Kidney (tissue), 14 donors: ENCODE data around the gene SPTLC3. TPM values are rescaled to one million over a fixed set of nuclear protein-coding genes. Genes with fewer than 3 reads are reported as not detected.

Experiments
- DNase-seq, 5 donors: peaks; one replicate each; pipeline ENCODE4 v3.0.0-alpha.2; 2013 to 2020
- FAIRE-seq: peaks from 2 replicates; lab custom pipeline; 2012; peaks lifted over from hg19 to GRCh38; lab: Jason Lieb, UNC
- H3K27ac ChIP-seq, 2 donors: one replicate each; pipeline ENCODE4 v1.7.0; 2013; ENCODE audit warnings: low read depth in 2 of 2, low read length in 2 of 2, inconsistent platforms in 1 of 2
- H3K27me3 ChIP-seq: one replicate; pipeline ENCODE4 v1.7.1; 2013; ENCODE audit warnings: low read length, inconsistent platforms; ENCODE audit not compliant: control insufficient read depth, insufficient read depth
- H3K36me3 ChIP-seq, 3 donors: one replicate each; pipeline versions ENCODE4 v1.7.0 to v1.7.1; 2013; ENCODE audit warnings: low read length in 3 of 3, control low read depth in 1 of 3, inconsistent platforms in 1 of 3; ENCODE audit not compliant: insufficient read depth in 3 of 3, control insufficient read depth in 2 of 3
- H3K4me1 ChIP-seq, 3 donors: one replicate each; pipeline versions ENCODE4 v1.7.0 to v1.7.1; 2013; ENCODE audit warnings: low read length in 3 of 3, inconsistent platforms in 1 of 3, low read depth in 1 of 3; ENCODE audit not compliant: control insufficient read depth in 2 of 3, insufficient read depth in 2 of 3
- H3K4me3 ChIP-seq, 3 donors: one replicate each; pipeline versions ENCODE4 v1.7.0 to v1.8.1; 2013; ENCODE audit warnings: low read length in 3 of 3, control low read depth in 1 of 3, inconsistent platforms in 1 of 3
- H3K9ac ChIP-seq, 3 donors: one replicate each; pipeline versions ENCODE4 v1.7.0 to v1.7.1; 2013; ENCODE audit warnings: low read length in 3 of 3, control low read depth in 1 of 3, inconsistent platforms in 1 of 3
- H3K9me3 ChIP-seq, 3 donors: one replicate each; pipeline versions ENCODE4 v1.7.0 to v1.7.1; 2013; ENCODE audit warnings: low read length in 3 of 3, control low read depth in 1 of 3, inconsistent platforms in 1 of 3; ENCODE audit not compliant: control insufficient read depth in 2 of 3, insufficient read depth in 1 of 3
- CTCF ChIP-seq: IDR thresholded peaks from 3 replicates; pipeline ENCODE4 v1.5.1; 2012; ENCODE audit warnings: mild to moderate bottlenecking, moderate library complexity, borderline replicate concordance; ENCODE audit not compliant: insufficient read depth; ENCODE audit errors: extremely low read depth
- intact Hi-C: fragments of 100-400 bp; cut with DNase I; formaldehyde crosslinking; loops from one replicate; pipeline ENCODE4 v1.11.1; 2022
- polyA plus RNA-seq: library from polyadenylated mRNA; stranded (reverse); fragments of 350-450 nt; fragmentation: Illumina TruSeq; extraction: RNeasy Lipid Tissue Mini Kit (QIAGEN cat#74804); gene quantifications from one replicate; pipeline ENCODE4 v1.2.3, GENCODE V29; 2014; ENCODE audit warnings: low read depth, low replicate concordance; ENCODE audit not compliant: insufficient read depth
- total RNA-seq: library from RNA; stranded (reverse); fragmentation: NEBNext Ultra II Directional; extraction: Animal tissue kit (Norgen Biotek cat#: 25700); gene quantifications from one replicate; pipeline ENCODE4 v1.2.1, GENCODE V29; 2021
- donor health status: control.
- donor health status: control.
- donor health status: control.
- donor health status: control.
- donor health status: control.
- donor health status: DM: yes; HTN: yes; CAD: no.
- donor health status: Normal renal cell carcinoma (clear cell type).

The SPTLC3 gene
- total and polyA plus RNA-seq, 2 donors from 2014 or later = 7.1 to 65.9 TPM

- no peak for FAIRE-seq
These were observed 13.8 kb downstream of the SPTLC3 start for GRCh38 chr20:13022401-13023155.

GRCh38 chr20:13024596-13024995 lies 15.8 kb downstream of the SPTLC3 start:
- no peak for FAIRE-seq
- intact Hi-C loops = no loop called here
- Histone ChIP-seq H3K36me3 (peaks cover 0 to under 1% (median 0%) of the 10 kb centered on the region in 3 donors), H3K27ac (no peak overlapping the region), H3K4me1 (peaks cover 0 to 6% (median 0%) of the 10 kb centered on the region in 3 donors), H3K9ac (no peak overlapping the region), H3K9me3 (peaks cover 0 to 6% (median 0%) of the 10 kb centered on the region in 3 donors), H3K4me3 (no peak overlapping the region), H3K27me3 (no peaks in the 10 kb centered on the region)
- no peak for DNase-seq
- TF ChIP-seq CTCF = no peak

More at GRCh38 chr20:13022401-13023155, 13.8 kb downstream of the SPTLC3 start:
- TF ChIP-seq CTCF = no peak
- no peaks in the 10 kb centered on the region for H3K4me1 ChIP-seq
- no peak overlapping the region for H3K4me3 ChIP-seq
- H3K27me3 ChIP-seq = no peaks in the 10 kb centered on the region
- intact Hi-C loops = no loop called here
- H3K9ac ChIP-seq = no peak overlapping the region
- peak in 1 of 5 donors; percentile 4 for DNase-seq
- H3K9me3 ChIP-seq = peaks cover 0 to 6% (median 0%) of the 10 kb centered on the region in 3 donors
- H3K27ac ChIP-seq = no peak overlapping the region
- H3K36me3 ChIP-seq = peaks cover 0 to 4% (median 0%) of the 10 kb centered on the region in 3 donors

- Histone ChIP-seq H3K9me3 (peaks cover 0 to 6% (median 0%) of the 10 kb centered on the region in 3 donors), H3K27me3 (no peaks in the 10 kb centered on the region), H3K4me3 (no peak overlapping the region), H3K27ac (no peak overlapping the region), H3K9ac (no peak overlapping the region), H3K4me1 (peaks cover 0 to 6% (median 0%) of the 10 kb centered on the region in 3 donors), H3K36me3 (no peaks in the 10 kb centered on the region)
- intact Hi-C loops = no loop called here
- TF ChIP-seq CTCF = no peak
- FAIRE-seq = no peak
- no peak for DNase-seq
These were observed 16.4 kb downstream of the SPTLC3 start for GRCh38 chr20:13025181-13025580.
